Measurements from ENCODE around the gene CDH2. TPM values are rescaled to one million over a fixed set of nuclear protein-coding genes. Genes with fewer than 3 reads are reported as not detected.

The CDH2 gene
- total and polyA plus RNA-seq, 2 donors (not counting 1 experiment from before 2014, with no cell fraction given), result 2.0 to 15.3 TPM

- Histone ChIP-seq H3K27ac (ENCODE audit: insufficient read depth, low read length) (no peak overlapping the region), H3K9me3 (ENCODE audit: control insufficient read depth, insufficient read depth, low read depth, low read length) (no peaks in the 10 kb centered on the region), H3K79me2 (ENCODE audit: control insufficient read depth, insufficient read depth, low read length) (peaks cover 1% of the 10 kb centered on the region), H3K4me1 (ENCODE audit: control insufficient read depth, extremely low read depth, insufficient read depth, low read length) (peaks cover 7% of the 10 kb centered on the region), H2AFZ (ENCODE audit: low read length) (no peak overlapping the region), H3K9ac (ENCODE audit: insufficient read depth, low read length) (no peak overlapping the region), H3K4me2 (ENCODE audit: extremely low read depth, insufficient read depth, low read length) (no peak overlapping the region), H4K20me1 (ENCODE audit: control insufficient read depth, extremely low read depth, insufficient read depth, low read length) (no peaks in the 10 kb centered on the region), H3K4me3 (replicated peaks in 1 of 4; ENCODE audit: control extremely low read depth in 1 of 4, insufficient read depth in 1 of 4, low read depth in 3 of 4, low read length in 4 of 4) (no peak overlapping the region), H3K27me3 (ENCODE audit: control insufficient read depth, insufficient read depth, low read length) (no peaks in the 10 kb centered on the region), H3K36me3 (ENCODE audit: control insufficient read depth, insufficient read depth, low read length) (no peaks in the 10 kb centered on the region)
- TF ChIP-seq CTCF (conservative IDR thresholded peaks at IDR 0.05 in 1 of 2, IDR thresholded peaks at IDR 0.05 in 1 of 2; ENCODE audit: low read depth in 1 of 2, low read length in 2 of 2), result no peak
- TF ChIP-seq EZH2 (IDR thresholded peaks at IDR 0.05; ENCODE audit: low read length, missing control alignments), result no peak
- no peak for DNase-seq (ENCODE audit: low read depth in 2 of 2)
Observed at GRCh38 chr18:28108254-28108653, 68.7 kb downstream of the CDH2 start.

GRCh38 chr18:28099237-28099636, 77.7 kb downstream of the CDH2 start:
- H2AFZ ChIP-seq (ENCODE audit: low read length), result no peak overlapping the region
- no peaks in the 10 kb centered on the region for H3K9me3 ChIP-seq (ENCODE audit: control insufficient read depth, insufficient read depth, low read depth, low read length)
- H3K36me3 ChIP-seq (ENCODE audit: control insufficient read depth, insufficient read depth, low read length), result no peaks in the 10 kb centered on the region
- H3K27me3 ChIP-seq (ENCODE audit: control insufficient read depth, insufficient read depth, low read length), result no peaks in the 10 kb centered on the region
- no peaks in the 10 kb centered on the region for H4K20me1 ChIP-seq (ENCODE audit: control insufficient read depth, extremely low read depth, insufficient read depth, low read length)
- H3K4me3 ChIP-seq (replicated peaks in 1 of 4; ENCODE audit: control extremely low read depth in 1 of 4, insufficient read depth in 1 of 4, low read depth in 3 of 4, low read length in 4 of 4), result no peak overlapping the region
- no peak overlapping the region for H3K4me2 ChIP-seq (ENCODE audit: extremely low read depth, insufficient read depth, low read length)
- H3K4me1 ChIP-seq (ENCODE audit: control insufficient read depth, extremely low read depth, insufficient read depth, low read length), result no peaks in the 10 kb centered on the region
- H3K9ac ChIP-seq (ENCODE audit: insufficient read depth, low read length), result no peak overlapping the region
- DNase-seq (ENCODE audit: low read depth in 2 of 2), result no peak
- H3K27ac ChIP-seq (ENCODE audit: insufficient read depth, low read length), result no peak overlapping the region
- TF ChIP-seq EZH2 (IDR thresholded peaks at IDR 0.05; ENCODE audit: low read length, missing control alignments), result no peak
- TF ChIP-seq CTCF (conservative IDR thresholded peaks at IDR 0.05 in 1 of 2, IDR thresholded peaks at IDR 0.05 in 1 of 2; ENCODE audit: low read depth in 1 of 2, low read length in 2 of 2), result no peak
- H3K79me2 ChIP-seq (ENCODE audit: control insufficient read depth, insufficient read depth, low read length), result no peaks in the 10 kb centered on the region

- Histone ChIP-seq H3K27me3 (ENCODE audit: control insufficient read depth, insufficient read depth, low read length) (no peaks in the 10 kb centered on the region), H3K27ac (ENCODE audit: insufficient read depth, low read length) (no peak overlapping the region), H4K20me1 (ENCODE audit: control insufficient read depth, extremely low read depth, insufficient read depth, low read length) (no peaks in the 10 kb centered on the region), H3K4me3 (replicated peaks in 1 of 4; ENCODE audit: control extremely low read depth in 1 of 4, insufficient read depth in 1 of 4, low read depth in 3 of 4, low read length in 4 of 4) (no peak overlapping the region), H3K4me2 (ENCODE audit: extremely low read depth, insufficient read depth, low read length) (no peak overlapping the region), H3K79me2 (ENCODE audit: control insufficient read depth, insufficient read depth, low read length) (no peaks in the 10 kb centered on the region), H3K4me1 (ENCODE audit: control insufficient read depth, extremely low read depth, insufficient read depth, low read length) (no peaks in the 10 kb centered on the region), H3K9me3 (ENCODE audit: control insufficient read depth, insufficient read depth, low read depth, low read length) (no peaks in the 10 kb centered on the region), H3K9ac (ENCODE audit: insufficient read depth, low read length) (no peak overlapping the region), H3K36me3 (ENCODE audit: control insufficient read depth, insufficient read depth, low read length) (no peaks in the 10 kb centered on the region), H2AFZ (ENCODE audit: low read length) (no peak overlapping the region)
- no peak for TF ChIP-seq EZH2 (IDR thresholded peaks at IDR 0.05; ENCODE audit: low read length, missing control alignments)
- no peak for TF ChIP-seq CTCF (conservative IDR thresholded peaks at IDR 0.05 in 1 of 2, IDR thresholded peaks at IDR 0.05 in 1 of 2; ENCODE audit: low read depth in 1 of 2, low read length in 2 of 2)
- DNase-seq (ENCODE audit: low read depth in 2 of 2), result no peak
Observed at GRCh38 chr18:28095631-28096030, 81.3 kb downstream of the CDH2 start.
